Head of caudate nucleus (tissue), 42 donors: Measurements from ENCODE around the gene GPAT3.
A peak's percentile ranks its signal among the peaks of the same experiment; 100 is the strongest.
"Not testable (repeated sequence)": the region's sequence is repeated elsewhere in the genome, so short reads cannot be mapped to it uniquely, and the experiment has no call there.

Experiments used
- DNase-seq, 42 donors: peaks; one replicate each; pipeline versions ENCODE4 v3.0.0 to v3.0.0-alpha.2; 2020 to 2021; ENCODE audit warnings: mixed read lengths in 7 of 42
- intact Hi-C: fragments of 100-400 bp; cut with DNase I; formaldehyde crosslinking; loops from one replicate; pipeline ENCODE4 v1.15.0; 2022

Gene GPAT3

GRCh38 chr4:83585982-83586508 lies 50.1 kb downstream of the GPAT3 start:
- intact Hi-C loops: no loop called here
- DNase-seq: no peak

GRCh38 chr4:83589279-83589678 lies 53.4 kb downstream of the GPAT3 start:
- no peak for DNase-seq
- intact Hi-C loops: no loop called here

- intact Hi-C loops: no loop called here
- no peak for DNase-seq
Observed at GRCh38 chr4:83591056-83591455, 55.1 kb downstream of the GPAT3 start.

- intact Hi-C loops: no loop called here
- no peak for DNase-seq
Observed at GRCh38 chr4:83591730-83592129, 55.8 kb downstream of the GPAT3 start.

DNA sequence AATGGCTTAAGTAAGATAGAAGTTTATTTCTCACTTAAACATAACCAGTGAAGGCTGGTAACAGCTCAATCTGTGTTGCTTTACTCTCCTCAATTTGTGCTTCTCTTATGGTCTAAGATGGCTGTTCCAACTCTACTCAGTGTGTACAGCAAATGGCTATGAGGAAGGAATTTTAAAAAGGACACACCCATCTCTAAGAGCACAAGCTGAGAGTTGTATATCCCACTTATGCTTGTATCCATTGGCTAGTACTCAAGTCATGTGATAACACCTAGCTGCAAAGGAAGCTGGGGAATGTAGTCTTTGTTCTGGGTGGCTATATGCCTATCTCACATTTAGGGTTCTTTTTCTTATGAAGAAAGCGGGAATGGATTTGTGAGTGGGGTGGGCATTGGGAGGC lies 63.3 kb downstream of the GPAT3 start:
- no peak for DNase-seq
- intact Hi-C loops: no loop called here

DNA sequence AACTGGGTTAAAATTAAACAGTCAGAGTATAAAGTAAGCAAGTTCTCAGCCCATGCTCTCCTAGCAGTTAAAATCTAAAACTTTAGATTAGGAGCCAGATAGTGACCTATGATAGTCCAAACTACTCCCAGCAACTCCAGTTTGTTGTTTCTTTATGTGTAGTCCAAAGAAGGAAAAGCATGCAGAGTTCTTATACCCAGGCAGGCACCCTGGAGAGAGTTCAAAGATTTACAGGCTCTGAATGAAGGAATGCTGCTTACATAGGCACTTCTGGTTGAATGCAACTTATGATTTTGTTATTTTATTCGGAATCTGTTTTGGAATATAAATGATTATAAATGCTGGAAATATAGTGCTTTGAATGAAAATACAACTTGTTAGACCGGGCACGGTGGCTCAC lies 67.2 kb downstream of the GPAT3 start:
- intact Hi-C loops: no loop called here
- no peak for DNase-seq

DNA sequence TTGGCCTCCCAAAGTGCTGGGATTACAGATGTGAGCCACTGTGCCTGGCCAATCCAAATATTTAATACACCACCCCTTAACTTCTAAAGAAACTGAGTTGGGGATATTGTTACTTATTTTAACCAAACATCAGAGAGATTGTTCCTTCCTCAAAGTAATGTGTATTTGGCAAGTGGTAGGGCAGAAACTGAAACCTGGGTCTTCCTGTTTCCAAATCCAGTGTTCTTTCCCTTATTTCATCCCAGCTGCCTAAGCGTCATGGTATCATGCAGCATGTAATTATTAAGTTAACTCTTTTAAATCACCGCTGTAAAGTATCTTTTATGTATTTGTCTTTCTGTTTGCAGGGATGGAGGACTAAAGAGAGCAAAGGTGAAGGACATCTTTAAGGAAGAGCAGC lies 68.4 kb downstream of the GPAT3 start:
- intact Hi-C loops: no loop called here
- peak in 3 of 42 donors; percentile 1 to 12 (median 10) for DNase-seq

- intact Hi-C loops: no loop called here
- no peak for DNase-seq
Observed at GRCh38 chr4:83605210-83605609, 69.3 kb downstream of the GPAT3 start.

DNA sequence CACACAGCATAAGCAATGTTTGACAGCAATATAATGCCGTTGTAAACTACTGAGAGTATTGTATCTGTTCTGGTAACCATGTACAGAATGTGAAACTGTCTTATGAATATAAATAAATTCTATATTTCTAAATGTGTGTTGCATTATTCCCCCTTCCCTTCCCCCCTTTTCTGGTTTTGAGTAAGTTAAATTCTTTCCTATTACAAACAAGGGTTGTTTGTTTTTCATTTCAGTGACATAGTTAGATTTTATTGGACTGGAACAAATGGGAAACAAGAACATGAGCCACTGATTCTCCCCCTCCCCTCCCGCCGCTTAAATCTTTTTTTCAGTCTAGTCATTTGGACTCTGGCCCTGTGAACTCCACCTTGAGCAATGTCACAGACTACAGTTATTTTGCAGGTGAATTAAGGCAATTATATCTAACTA lies 69.8 kb downstream of the GPAT3 start:
- DNase-seq: no peak
- intact Hi-C loops: no loop called here

DNA sequence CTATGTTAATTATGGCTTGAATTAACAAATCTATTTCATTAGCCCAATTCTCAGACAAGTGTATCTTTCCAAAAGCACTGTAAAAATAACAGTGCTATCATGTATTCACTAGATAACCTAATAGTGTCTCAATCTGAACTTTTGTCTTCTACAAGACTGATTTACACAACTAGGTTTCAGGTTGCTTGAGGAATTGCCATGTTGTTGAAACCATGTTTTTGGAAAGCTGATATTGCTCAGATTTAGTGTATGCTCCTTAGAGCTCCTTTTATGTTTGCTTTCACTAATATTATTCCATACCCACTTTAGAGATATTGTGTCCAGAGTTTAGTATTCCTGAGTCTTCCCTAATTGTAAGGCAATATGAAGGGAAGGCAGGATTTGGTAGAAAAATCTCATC lies 70.6 kb downstream of the GPAT3 start:
- no peak for DNase-seq

GRCh38 chr4:83606898-83607297 lies 71.0 kb downstream of the GPAT3 start:
- intact Hi-C loops: no loop called here
- DNase-seq: no peak

More for the DNA sequence above, 70.6 kb downstream of the GPAT3 start:
- intact Hi-C loops: no loop called here

DNA sequence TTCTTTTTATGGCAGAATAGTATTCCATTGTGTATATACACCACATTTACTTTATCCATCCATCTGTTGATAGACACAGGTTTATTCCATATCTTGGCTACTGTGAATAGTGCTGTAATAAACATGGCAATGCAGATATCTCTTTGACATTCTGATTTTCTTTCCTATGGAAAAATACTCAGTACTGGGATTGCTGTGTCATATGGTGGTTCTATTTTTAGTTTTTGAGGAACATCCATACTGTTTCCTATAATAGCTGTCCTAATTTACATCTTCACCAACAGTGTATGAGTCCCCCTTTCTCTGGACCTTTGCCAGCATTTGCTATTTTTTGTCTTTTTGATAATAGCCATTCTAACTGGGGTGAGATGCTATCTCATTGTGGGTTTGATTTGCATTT lies 73.5 kb downstream of the GPAT3 start:
- intact Hi-C loops: no loop called here
- DNase-seq: no peak

GRCh38 chr4:83610729-83611128 lies 74.8 kb downstream of the GPAT3 start:
- intact Hi-C loops: no loop called here
- DNase-seq: no peak

DNA sequence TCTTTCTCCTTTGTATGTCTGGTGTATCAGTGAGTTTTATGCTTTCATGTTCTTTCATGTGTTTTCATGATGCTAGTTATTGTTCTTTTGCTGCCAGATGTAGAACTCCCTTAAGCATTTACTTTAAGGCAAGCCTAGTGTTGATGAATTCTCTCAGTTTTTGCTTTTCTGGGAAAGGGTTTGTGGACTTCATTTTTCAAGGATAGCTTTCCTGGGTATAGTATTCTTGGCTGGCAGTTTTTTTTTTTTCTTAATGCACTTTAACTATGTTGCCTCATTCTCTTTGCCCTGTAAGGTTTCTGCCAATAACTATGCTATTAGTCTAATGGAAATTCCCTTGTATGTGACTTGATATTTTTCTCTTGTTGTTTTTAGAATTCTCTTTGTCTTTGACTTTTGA lies 77.1 kb downstream of the GPAT3 start:
- no peak for DNase-seq
- intact Hi-C loops: no loop called here

DNA sequence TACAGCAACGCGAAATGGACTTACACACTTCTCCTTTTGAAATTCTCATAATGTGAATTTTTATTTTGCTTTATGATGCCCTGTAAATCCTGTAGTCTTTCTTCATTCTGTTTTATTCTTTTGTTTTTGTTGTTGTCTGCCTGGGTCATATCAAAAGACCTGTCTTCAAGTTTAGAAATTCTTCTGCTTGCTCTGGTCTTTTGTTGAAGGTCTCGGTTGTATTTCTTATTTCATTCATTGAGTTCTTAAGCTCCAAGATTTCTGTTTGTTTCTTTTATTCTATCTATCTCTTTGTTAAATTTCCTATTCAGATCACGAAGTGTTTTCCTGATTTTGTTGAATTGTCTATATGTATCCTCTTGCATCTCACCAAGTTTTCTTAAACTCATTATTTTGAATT lies 78.1 kb downstream of the GPAT3 start:
- intact Hi-C loops: no loop called here
- DNase-seq: no peak

GRCh38 chr4:83616252-83616651 lies 80.3 kb downstream of the GPAT3 start:
- DNase-seq: no peak
- intact Hi-C loops: no loop called here

GRCh38 chr4:83617371-83618035 lies 81.6 kb downstream of the GPAT3 start:
- intact Hi-C loops: no loop called here
- no peak for DNase-seq

- DNase-seq: peak in 23 of 42 donors; percentile 6 to 61 (median 32)
- intact Hi-C loops: no loop called here
Observed at GRCh38 chr4:83618431-83618830, 82.5 kb downstream of the GPAT3 start.

DNA sequence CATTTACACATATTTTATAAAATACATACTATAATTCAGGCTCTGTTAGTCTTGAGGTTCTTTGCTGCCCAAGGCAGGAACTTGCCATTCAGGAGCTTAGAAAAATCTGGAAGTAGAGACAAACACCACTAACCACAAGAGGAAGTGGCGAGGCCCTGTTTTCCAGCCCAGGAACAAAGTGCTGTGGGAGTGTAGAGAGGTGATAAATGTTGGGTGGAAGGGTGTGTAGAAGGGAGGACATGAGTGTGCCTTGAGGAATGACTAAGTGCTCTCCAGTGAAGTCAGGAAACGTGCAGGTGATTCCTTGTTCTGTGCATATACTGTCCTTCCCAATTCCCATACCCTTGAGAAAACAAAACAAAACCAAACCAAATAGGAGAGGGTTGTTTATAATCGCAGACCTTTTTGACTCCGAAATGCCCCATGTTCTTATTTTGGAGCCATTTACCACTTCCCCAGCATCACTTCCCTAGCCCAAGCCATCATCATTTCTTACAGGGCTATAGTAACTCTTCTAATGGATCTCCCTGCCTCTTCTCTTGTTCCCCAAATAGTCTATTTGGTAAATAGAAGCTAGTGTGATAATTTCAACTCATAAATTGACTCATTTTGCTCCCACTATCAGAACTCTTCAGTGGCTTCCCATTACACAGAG lies 83.2 kb downstream of the GPAT3 start:
- intact Hi-C loops: no loop called here
- DNase-seq: peak in 16 of 42 donors; percentile 5 to 50 (median 21)

GRCh38 chr4:83622127-83622526 lies 86.2 kb downstream of the GPAT3 start:
- intact Hi-C loops, DNase-seq: not testable (repeated sequence)

- no peak for DNase-seq
- intact Hi-C loops: no loop called here
Observed at GRCh38 chr4:83625821-83626220, 89.9 kb downstream of the GPAT3 start.
